HepG2 (cell line): ENCODE data around the gene STIM2. TPM values are rescaled to one million over a fixed set of nuclear protein-coding genes. Genes with fewer than 3 reads are reported as not detected.

Experiments used
- ATAC-seq: fragments of 200-7000 bp; cut with Tn5 transposase; 3 replicates; pipeline ENCODE4 v1.9.1; 2020; ENCODE audit warnings: mild to moderate bottlenecking, moderate library complexity
- BruUV-seq: library from RNA; stranded (reverse); fragments of 400-500 nt; replicated peaks from 2 replicates; lab custom pipeline; 2021; lab: Mats Ljungman, UMichigan
- CTCF ChIA-PET: fragments of 300-600 bp; formaldehyde crosslinking; extraction: SDS; loops from one replicate; lab custom pipeline; 2021; ENCODE audit warnings: low total read pairs, inconsistent platforms, low intra/inter-chr PET ratio; lab: Yijun Ruan, JAX
- POLR2A ChIA-PET: fragments of 350-600 bp; sonication (Branson Sonifier 250); formaldehyde crosslinking; loops from one replicate; lab custom pipeline; 2020; ENCODE audit warnings: antibody characterized with exemption, inconsistent platforms; lab: Yijun Ruan, JAX
- DNase-seq: peaks from one replicate; pipeline ENCODE4 v3.0.0-alpha.2; 2015; ENCODE audit warnings: low spot score
- FAIRE-seq: peaks from 3 replicates; lab custom pipeline; 2011; peaks lifted over from hg19 to GRCh38; lab: Jason Lieb, UNC
- H2AFZ ChIP-seq: one replicate; pipeline ENCODE4 v1.6.1; 2011; ENCODE audit warnings: low read length, inconsistent platforms
- H3K27ac ChIP-seq: fragments of 300-600 bp; 3 replicates; pipeline ENCODE4 v1.8.0; 2011; ENCODE audit warnings: mixed run types, mild to moderate bottlenecking, mixed read lengths, low read length, inconsistent platforms; ENCODE audit not compliant: insufficient read depth; ENCODE audit errors: extremely low read length
- H3K27me3 ChIP-seq, 2 experiments: fragments of 200-600 bp in 1 of 2; 2 replicates in 1 of 2; 3 replicates in 1 of 2; pipeline versions ENCODE4 v1.6.0 to v1.8.0; 2011; ENCODE audit warnings: low read length in 2 of 2, mild to moderate bottlenecking in 2 of 2, moderate library complexity in 2 of 2, inconsistent platforms in 1 of 2; ENCODE audit not compliant: insufficient read depth in 2 of 2, control insufficient read depth in 1 of 2
- H3K36me3 ChIP-seq, 2 experiments: fragments of 200-600 bp in 1 of 2; replicated peaks in 1 of 2; 2 replicates in 1 of 2; 3 replicates in 1 of 2; pipeline versions ENCODE4 v1.5.1 to v1.8.0; 2011; ENCODE audit warnings: low read length in 2 of 2, inconsistent platforms in 1 of 2; ENCODE audit not compliant: insufficient read depth in 2 of 2, control insufficient read depth in 1 of 2
- H3K4me1 ChIP-seq: 2 replicates; pipeline ENCODE4 v1.5.1; 2012; ENCODE audit warnings: low read length, inconsistent platforms; ENCODE audit not compliant: insufficient read depth
- H3K4me2 ChIP-seq: 2 replicates; pipeline ENCODE4 v1.6.0; 2011; ENCODE audit warnings: low read depth, low read length, inconsistent platforms
- H3K4me3 ChIP-seq, 3 experiments: fragments of 200-600 bp in 1 of 3; sonication (generic), shearing (Covaris generic) in 1 of 3; replicated peaks in 1 of 3; 2 replicates each; pipeline ENCODE4 v1.5.1; 2011 to 2016; ENCODE audit warnings: low read length in 3 of 3, inconsistent platforms in 2 of 3, low read depth in 2 of 3, mild to moderate bottlenecking in 2 of 3, control low read depth in 1 of 3, mixed read lengths in 1 of 3; ENCODE audit not compliant: insufficient read depth in 1 of 3
- H3K79me2 ChIP-seq: one replicate; pipeline ENCODE4 v1.6.1; 2011; ENCODE audit warnings: low read length, inconsistent platforms; ENCODE audit not compliant: insufficient read depth
- H3K9ac ChIP-seq: 2 replicates; pipeline ENCODE4 v1.6.0; 2011; ENCODE audit warnings: mild to moderate bottlenecking, low read depth, low read length, inconsistent platforms; ENCODE audit not compliant: insufficient read depth
- H3K9me3 ChIP-seq: 2 replicates; pipeline ENCODE4 v1.5.1; 2012; ENCODE audit warnings: mild to moderate bottlenecking, low read length
- H4K20me1 ChIP-seq: 2 replicates; pipeline ENCODE4 v1.6.0; 2011; ENCODE audit warnings: inconsistent platforms, mild to moderate bottlenecking, low read length, moderate library complexity; ENCODE audit not compliant: insufficient read depth
- FOXK1 ChIP-seq: sonication (generic); formaldehyde crosslinking; IDR thresholded peaks from 2 replicates; pipeline ENCODE4 v1.4.0; 2020; ENCODE audit warnings: low read depth, missing genetic modification reagents, borderline replicate concordance
- IRF1 ChIP-seq: sonication (generic); formaldehyde crosslinking; IDR thresholded peaks from 2 replicates; pipeline ENCODE4 v1.4.0; 2020; ENCODE audit warnings: low read depth, mild to moderate bottlenecking, missing genetic modification reagents
- KDM3A ChIP-seq: IDR thresholded peaks from 2 replicates; pipeline ENCODE4 v1.6.1; 2018; ENCODE audit warnings: low read depth, missing compliant biosample characterization
- KDM5A ChIP-seq: fragments of 200-600 bp; sonication (generic); IDR thresholded peaks from 2 replicates; pipeline ENCODE4 v1.7.0; 2018; ENCODE audit warnings: antibody characterized with exemption, mild to moderate bottlenecking, low read length, borderline replicate concordance
- XRCC5 ChIP-seq: fragments of 200-400 bp; formaldehyde crosslinking; optimal IDR thresholded peaks from 2 replicates; pipeline ENCODE3; 2017; ENCODE audit warnings: mild to moderate bottlenecking, low read length
- ZEB1 ChIP-seq: IDR thresholded peaks from 2 replicates; pipeline ENCODE4 v1.6.1; 2012; ENCODE audit warnings: mild to moderate bottlenecking, low read depth, inconsistent platforms; ENCODE audit not compliant: insufficient replicate concordance
- WGBS: methylation state at CpG from one replicate; pipeline ENCODE4 v1.1.6; 2017; ENCODE audit warnings: low lambda C conversion rate; 5-methylcytosine and 5-hydroxymethylcytosine counted together
- in situ Hi-C: cut with HindIII; loops from 2 replicates; pipeline ENCODE4 v1.10.0; 2017; ENCODE audit warnings: low pct_unique_long_range_greater_than_20kb; ENCODE audit not compliant: extremely low pct_ligation_motif_present
- intact Hi-C: fragments of 100-400 bp; cut with micrococcal nuclease; formaldehyde crosslinking; loops from one replicate; pipeline ENCODE4 v1.10.0; 2022; ENCODE audit not compliant: unreplicated experiment
- polyA plus RNA-seq, 8 experiments: library from polyadenylated mRNA; depleted of rRNA in 3 of 8; stranded (reverse) in 7 of 8; unstranded in 1 of 8; fragments of >200 nt; fragmentation: Illumina TruSeq in 4 of 8; extraction: Trizol in 4 of 8; gene quantifications; 2 replicates each; pipeline versions ENCODE4 v1.2.1 to v1.2.3, GENCODE V29; 2011 to 2016; ENCODE audit warnings: low read depth in 4 of 8, missing spikeins in 1 of 8, mixed read lengths in 1 of 8; ENCODE audit not compliant: insufficient read depth in 1 of 8
- total RNA-seq, 5 experiments: library from RNA; depleted of rRNA; stranded (reverse); fragments of >200 nt; fragmentation: Illumina TruSeq; extraction: Trizol; gene quantifications; 2 replicates each; pipeline ENCODE4 v1.2.3, GENCODE V29; 2016; ENCODE audit warnings: low read depth in 1 of 5
- TF ChIP-seq, protein P1 (sequence below), 2 experiments: fragments of 450-650 bp in 1 of 2; sonication (generic) in 1 of 2; formaldehyde crosslinking; IDR thresholded peaks; 2 replicates each; pipeline versions ENCODE4 v1.5.0 to v1.8.0; 2020 to 2022; ENCODE audit warnings: mild to moderate bottlenecking in 1 of 2, missing genetic modification reagents in 1 of 2
- TF ChIP-seq, protein P2 (sequence below): sonication (generic); formaldehyde crosslinking; IDR thresholded peaks from 2 replicates; pipeline ENCODE4 v1.5.0; 2020; ENCODE audit warnings: missing genetic modification reagents
- TF ChIP-seq, protein P3 (sequence below): sonication (generic); formaldehyde crosslinking; IDR thresholded peaks from 2 replicates; pipeline ENCODE4 v1.4.0; 2020; ENCODE audit warnings: missing genetic modification reagents
- TF ChIP-seq, protein P4 (sequence below): sonication (generic); formaldehyde crosslinking; IDR thresholded peaks from 2 replicates; pipeline ENCODE4 v1.9.0; 2021; ENCODE audit warnings: missing genetic modification reagents, borderline replicate concordance

Gene STIM2
- total and polyA plus RNA-seq, 2 of the 13 experiments (the other 11 are each of a cell fraction or from before 2014, with no cell fraction given) = 19.3 to 19.4 TPM

DNA sequence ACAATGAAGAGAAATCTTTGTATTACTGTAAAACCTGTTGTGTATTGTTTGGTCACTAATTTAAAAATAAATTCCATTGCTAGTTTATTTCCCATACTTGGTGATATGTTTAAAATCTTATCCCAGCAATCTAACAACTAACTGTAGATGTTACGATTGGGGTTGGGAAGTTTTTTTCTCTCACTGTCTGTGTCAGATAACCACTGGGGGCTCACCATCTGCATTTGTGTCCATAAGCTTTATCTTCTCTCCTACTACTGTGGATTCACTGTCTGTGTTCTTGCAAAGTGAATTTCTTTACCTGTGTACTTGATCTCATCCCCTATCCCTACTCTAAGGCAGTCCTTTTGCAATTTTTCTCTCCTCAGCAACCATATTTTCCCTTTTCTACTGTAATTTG lies 81.3 kb downstream of the STIM2 start:
- no peak for DNase-seq
- no peaks in the 10 kb centered on the region for H3K9me3 ChIP-seq
- ChIA-PET POLR2A (no interaction called here), CTCF (no interaction called here)
- no peaks in the 10 kb centered on the region for H4K20me1 ChIP-seq
- H3K4me1 ChIP-seq = peaks cover 2% of the 10 kb centered on the region
- no peaks in the 10 kb centered on the region for H3K27me3 ChIP-seq
- in situ Hi-C loops = no loop called here
- no peak overlapping the region for H3K27ac ChIP-seq
- no peak overlapping the region for H3K4me2 ChIP-seq
- no peaks in the 10 kb centered on the region for H3K36me3 ChIP-seq
- 95% methylated on average over 1 of the region's 1 CpG for WGBS
- no peak overlapping the region for H3K4me3 ChIP-seq
- TF ChIP-seq KDM3A (CRISPR knock-in tag) (no peak), KDM5A (no peak), ZEB1 (no peak)
- TF ChIP-seq, protein P1, sequence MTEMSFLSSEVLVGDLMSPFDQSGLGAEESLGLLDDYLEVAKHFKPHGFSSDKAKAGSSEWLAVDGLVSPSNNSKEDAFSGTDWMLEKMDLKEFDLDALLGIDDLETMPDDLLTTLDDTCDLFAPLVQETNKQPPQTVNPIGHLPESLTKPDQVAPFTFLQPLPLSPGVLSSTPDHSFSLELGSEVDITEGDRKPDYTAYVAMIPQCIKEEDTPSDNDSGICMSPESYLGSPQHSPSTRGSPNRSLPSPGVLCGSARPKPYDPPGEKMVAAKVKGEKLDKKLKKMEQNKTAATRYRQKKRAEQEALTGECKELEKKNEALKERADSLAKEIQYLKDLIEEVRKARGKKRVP (CRISPR knock-in tag; IDR thresholded peaks at IDR 0.05) = no peak
- TF ChIP-seq, all 625 proteins: peak for 0
- ATAC-seq (no peak), FAIRE-seq (no peak)
- Histone ChIP-seq H3K79me2 (no peaks in the 10 kb centered on the region), H2AFZ (no peak overlapping the region), H3K9ac (no peak overlapping the region)
- intact Hi-C loops = no loop called here
- no TSS peak for BruUV-seq

DNA sequence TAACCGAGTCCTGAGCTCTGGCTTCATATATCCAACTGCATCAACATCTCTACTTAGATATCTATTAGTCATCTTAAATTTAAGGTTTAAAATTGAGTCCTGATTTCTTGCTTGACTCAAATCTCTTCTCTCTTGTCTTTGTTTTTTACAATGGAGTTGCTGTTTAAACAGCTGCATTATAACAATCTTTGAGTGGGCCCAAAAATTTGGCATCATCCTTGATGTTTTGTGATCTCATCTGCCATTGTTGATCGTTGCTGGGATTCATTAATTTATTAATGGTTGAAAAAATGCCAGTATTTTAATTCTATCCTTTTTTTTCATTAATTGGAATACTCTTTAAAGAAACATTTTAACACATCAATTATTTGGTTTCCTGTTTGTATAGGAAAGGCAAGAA lies 82.2 kb downstream of the STIM2 start:
- no TSS peak for BruUV-seq
- Histone ChIP-seq H3K79me2 (no peaks in the 10 kb centered on the region), H3K4me3 (no peak overlapping the region), H3K36me3 (no peaks in the 10 kb centered on the region), H4K20me1 (no peaks in the 10 kb centered on the region), H3K9ac (no peak overlapping the region), H3K27me3 (no peaks in the 10 kb centered on the region), H3K4me1 (no peaks in the 10 kb centered on the region), H3K9me3 (no peaks in the 10 kb centered on the region), H3K27ac (no peak overlapping the region), H3K4me2 (no peak overlapping the region), H2AFZ (no peak overlapping the region)
- ChIA-PET CTCF (no interaction called here), POLR2A (no interaction called here)
- no peak for ATAC-seq
- DNase-seq = no peak
- no peak for FAIRE-seq
- WGBS = 95% methylated on average over 2 of the region's 2 CpGs
- in situ Hi-C loops = no loop called here
- intact Hi-C loops = no loop called here
- TF ChIP-seq IRF1 (CRISPR knock-in tag) (no peak), XRCC5 (no peak), FOXK1 (CRISPR knock-in tag) (no peak)
- TF ChIP-seq, protein P2, sequence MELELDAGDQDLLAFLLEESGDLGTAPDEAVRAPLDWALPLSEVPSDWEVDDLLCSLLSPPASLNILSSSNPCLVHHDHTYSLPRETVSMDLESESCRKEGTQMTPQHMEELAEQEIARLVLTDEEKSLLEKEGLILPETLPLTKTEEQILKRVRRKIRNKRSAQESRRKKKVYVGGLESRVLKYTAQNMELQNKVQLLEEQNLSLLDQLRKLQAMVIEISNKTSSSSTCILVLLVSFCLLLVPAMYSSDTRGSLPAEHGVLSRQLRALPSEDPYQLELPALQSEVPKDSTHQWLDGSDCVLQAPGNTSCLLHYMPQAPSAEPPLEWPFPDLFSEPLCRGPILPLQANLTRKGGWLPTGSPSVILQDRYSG (CRISPR knock-in tag) = no peak
- TF ChIP-seq, protein P3, sequence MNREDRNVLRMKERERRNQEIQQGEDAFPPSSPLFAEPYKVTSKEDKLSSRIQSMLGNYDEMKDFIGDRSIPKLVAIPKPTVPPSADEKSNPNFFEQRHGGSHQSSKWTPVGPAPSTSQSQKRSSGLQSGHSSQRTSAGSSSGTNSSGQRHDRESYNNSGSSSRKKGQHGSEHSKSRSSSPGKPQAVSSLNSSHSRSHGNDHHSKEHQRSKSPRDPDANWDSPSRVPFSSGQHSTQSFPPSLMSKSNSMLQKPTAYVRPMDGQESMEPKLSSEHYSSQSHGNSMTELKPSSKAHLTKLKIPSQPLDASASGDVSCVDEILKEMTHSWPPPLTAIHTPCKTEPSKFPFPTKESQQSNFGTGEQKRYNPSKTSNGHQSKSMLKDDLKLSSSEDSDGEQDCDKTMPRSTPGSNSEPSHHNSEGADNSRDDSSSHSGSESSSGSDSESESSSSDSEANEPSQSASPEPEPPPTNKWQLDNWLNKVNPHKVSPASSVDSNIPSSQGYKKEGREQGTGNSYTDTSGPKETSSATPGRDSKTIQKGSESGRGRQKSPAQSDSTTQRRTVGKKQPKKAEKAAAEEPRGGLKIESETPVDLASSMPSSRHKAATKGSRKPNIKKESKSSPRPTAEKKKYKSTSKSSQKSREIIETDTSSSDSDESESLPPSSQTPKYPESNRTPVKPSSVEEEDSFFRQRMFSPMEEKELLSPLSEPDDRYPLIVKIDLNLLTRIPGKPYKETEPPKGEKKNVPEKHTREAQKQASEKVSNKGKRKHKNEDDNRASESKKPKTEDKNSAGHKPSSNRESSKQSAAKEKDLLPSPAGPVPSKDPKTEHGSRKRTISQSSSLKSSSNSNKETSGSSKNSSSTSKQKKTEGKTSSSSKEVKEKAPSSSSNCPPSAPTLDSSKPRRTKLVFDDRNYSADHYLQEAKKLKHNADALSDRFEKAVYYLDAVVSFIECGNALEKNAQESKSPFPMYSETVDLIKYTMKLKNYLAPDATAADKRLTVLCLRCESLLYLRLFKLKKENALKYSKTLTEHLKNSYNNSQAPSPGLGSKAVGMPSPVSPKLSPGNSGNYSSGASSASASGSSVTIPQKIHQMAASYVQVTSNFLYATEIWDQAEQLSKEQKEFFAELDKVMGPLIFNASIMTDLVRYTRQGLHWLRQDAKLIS (CRISPR knock-in tag) = no peak
- TF ChIP-seq, protein P4, sequence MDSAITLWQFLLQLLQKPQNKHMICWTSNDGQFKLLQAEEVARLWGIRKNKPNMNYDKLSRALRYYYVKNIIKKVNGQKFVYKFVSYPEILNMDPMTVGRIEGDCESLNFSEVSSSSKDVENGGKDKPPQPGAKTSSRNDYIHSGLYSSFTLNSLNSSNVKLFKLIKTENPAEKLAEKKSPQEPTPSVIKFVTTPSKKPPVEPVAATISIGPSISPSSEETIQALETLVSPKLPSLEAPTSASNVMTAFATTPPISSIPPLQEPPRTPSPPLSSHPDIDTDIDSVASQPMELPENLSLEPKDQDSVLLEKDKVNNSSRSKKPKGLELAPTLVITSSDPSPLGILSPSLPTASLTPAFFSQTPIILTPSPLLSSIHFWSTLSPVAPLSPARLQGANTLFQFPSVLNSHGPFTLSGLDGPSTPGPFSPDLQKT = no peak
